Stimulated activated CD4-positive, alpha-beta T cell treated with anti-CD3 and anti-CD28 coated beads, Interleukin-1b, Interleukin-23, amount 100 ng/mL, for 4 hours (primary cell): ENCODE results near the gene ZDHHC7.
"Not testable (repeated sequence)": the region's sequence is repeated elsewhere in the genome, so short reads cannot be mapped to it uniquely, and the experiment has no call there.

Experiments used
- DNase-seq, 2 donors: peaks; one replicate each; pipeline ENCODE4 v3.0.0-alpha.2; 2020; ENCODE audit warnings: low read depth in 2 of 2

The ZDHHC7 gene

DNA sequence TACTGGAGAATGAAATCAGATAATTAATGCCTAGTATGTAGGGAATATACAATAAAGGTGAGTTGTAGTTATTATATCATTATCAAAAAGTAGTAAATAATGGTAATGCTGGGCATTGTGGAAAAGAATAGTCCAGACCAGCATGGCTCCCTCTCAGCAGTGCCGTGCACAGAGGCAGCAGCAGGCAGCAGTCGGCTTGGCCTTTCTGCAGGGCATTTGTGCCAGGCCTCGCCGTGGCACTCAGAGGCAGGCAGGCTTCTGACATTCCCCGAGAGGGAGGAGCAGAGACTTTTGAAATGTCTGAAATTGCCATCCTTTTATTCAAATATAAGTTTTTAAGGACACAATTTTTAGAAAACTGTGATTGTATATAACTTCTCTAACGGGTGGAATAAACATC lies 31.3 kb upstream of the ZDHHC7 start:
- DNase-seq, result no peak

DNA sequence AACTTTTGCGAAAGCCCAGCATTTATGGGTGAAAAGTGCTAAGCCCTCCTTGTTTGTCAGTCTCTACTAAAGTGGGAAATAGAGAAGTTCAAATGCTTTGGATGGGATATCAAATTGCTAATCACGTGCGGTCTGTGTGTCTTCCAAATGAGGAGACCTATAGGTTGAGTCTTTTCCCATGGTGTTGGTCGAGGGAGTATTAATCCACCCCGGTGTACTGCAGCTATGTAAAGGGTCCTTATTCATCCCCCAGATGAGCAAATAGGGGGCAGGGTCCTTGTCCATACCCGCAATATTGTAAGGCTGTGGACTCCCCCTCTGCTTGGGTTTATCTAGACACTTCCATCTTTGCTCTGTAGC lies 30.8 kb upstream of the ZDHHC7 start:
- no peak for DNase-seq

DNA sequence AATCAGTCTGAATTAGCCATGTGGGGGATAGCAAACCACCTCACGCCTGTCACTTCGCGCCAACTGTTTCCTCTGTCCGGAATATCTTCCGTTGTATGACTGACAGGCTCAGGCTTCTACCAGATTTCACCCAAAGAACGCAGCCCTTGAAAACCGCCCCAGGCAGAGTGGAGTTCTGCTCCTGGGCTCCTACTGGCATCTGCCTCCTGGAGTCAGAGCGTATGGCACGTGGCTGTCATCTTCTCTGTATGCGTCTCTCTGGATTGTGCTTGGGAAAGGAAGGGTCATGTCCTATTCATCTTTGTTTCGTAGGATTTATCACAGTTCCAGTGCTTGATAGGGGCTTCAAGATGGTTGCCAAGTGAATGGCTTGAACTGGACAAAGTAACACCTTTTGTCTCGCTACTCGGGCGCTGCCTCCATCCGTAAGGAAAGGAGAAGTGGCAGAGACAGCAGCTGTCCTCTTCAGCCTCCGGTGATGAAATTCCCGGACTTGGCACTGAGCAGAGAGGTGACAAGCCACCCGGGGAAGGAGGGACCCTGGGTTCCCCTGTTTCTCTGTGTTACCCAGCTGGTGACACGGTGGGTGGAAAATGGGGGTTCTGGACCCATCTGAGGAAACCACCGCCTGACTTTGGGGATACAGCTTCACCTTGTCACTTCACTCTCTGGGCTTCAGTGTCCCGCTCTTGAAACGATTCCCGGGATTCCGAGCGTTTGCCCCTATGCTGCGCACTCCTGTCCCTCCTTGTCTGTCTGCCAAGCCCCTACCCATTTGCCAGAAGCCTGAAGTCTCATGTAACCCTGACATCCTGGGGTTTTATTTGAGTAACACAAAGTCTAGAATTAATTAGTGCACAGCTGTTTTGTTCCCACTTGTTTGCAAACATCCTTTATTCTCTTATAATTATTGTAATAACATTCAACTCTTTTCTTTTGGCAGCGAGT lies 30.2 kb upstream of the ZDHHC7 start:
- DNase-seq, result no peak

DNA sequence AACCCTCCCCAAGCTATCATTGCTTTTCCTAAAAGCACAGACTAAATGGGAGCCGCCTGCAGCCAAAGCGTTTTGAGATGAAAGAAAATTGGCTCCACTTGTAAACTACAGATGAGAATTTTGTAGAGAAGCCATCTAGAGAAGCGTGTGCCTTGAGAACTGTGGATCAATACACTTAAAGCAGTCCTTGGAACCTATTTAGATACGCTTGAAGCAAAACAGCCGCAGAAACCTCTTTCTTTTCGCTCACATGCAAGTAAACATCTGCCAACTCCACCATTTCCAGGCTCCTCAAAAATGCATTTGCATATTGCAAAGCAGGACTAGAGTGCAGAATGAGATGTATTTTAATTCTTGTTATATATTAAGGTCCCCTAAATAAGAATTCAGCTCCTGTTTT lies 29.4 kb upstream of the ZDHHC7 start:
- no peak for DNase-seq

DNA sequence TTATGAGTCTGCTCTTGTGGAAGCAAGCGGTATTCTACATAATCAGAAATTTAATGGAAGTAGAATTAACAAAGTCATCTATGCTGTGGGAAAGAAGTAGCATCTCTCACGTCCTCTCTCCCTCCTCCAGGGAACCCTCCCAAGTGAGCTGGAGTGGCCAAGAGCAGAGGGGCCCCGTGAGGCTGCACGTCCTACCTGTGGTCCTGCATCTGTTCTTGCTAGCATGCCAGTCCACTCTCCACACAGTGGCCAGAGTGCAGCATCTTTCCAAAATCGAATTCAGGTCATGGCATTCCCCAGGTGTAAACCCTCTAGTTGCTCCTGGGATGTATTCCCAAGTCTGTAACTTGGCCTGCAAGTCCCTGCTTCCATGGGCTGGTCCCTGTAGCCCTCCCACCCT lies 26.4 kb upstream of the ZDHHC7 start:
- no peak for DNase-seq

DNA sequence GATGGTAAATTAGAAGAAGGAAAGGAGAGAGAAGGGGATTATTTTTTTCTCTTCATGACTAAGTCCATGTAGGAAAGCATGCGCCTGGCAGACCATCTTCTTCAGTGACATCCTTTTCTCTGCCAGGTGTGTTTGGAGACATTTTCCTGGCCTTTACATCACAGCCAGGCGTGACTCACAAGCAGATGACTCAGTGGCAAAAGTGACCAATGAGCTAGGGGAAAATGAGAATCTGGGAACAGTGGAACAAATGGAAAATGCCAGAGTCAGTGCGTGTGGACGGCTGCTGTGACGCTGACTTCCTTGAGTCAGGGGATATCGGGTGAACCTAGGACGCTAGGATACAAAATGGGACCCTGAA lies 25.7 kb upstream of the ZDHHC7 start:
- DNase-seq, result no peak

DNA sequence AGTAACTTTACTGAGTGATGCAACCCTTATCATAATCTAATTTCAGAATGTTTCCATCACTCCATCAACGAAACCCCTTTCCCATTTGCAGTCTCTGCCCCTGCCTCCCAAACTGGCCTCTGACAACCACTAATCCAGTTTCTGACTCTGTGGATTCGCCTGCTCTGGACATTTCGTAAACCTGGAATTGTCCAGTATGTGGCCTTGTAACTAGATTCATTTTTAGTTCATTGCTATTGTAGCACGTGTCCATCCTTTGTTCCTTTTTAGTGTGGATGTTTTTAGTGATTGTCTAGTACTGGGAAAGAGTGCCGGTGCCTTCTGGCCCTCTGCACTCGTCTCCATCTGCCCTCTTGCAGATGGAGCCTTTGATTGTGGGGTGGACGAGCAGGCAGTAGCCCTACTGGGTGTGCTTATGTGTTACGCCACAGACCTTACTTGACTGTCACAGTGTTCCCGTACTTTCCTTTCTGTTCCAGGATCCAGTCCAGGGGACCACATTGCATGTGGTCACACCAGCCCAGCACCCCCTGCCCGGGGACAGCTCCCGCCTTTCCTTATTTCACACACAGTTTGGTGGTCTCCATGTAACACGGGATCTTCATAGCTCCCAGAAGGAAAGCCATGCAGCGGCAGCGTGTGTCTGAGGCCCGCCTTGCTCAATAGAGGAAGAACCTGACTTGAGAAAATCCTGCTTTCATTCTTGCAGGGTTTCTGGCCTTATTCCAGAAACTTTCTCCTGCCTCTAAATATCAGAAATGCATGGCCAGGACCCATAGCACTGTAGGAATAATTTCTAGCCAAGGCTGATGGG lies 25.1 kb upstream of the ZDHHC7 start:
- no peak for DNase-seq

DNA sequence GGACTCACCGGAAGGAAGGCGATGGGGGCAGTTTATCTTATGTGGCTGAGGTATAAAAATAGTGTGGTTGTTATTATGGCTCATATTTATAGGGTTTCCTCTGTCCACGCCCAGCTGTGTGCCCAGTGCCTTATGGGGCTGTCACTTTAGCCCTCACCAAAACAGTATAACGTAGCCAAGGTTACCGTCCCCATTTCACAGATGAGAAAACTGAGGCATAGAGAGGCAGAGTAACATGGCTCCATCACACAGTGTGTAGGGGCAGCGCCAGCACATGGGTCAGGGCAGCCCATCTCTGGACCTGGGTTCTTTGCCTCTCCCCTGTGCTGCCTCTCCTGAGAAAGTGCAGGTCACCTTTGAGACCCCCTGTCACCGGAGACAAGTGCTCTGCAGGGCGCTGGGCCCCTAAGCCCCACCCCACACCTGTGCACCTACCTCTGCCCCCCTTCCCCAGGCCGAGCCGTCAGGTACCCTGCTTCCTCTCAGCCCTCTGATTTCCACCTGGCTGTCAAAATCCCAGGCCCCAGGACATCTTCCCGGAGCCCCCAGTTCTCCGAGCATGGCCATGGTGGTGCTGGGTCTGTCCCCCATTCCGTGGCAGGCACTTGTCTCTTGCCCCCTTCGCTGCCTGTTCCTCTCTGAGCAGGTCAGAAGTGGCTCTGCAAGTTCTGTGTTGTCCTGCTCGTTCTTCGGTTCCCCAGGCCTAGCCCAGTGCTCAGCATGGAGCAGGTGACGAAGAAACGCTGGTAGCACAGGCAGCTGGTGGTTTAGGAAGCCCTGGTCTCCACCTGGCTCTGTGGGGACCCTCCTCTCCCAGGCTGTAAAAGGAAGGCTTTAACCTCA lies 23.5 kb upstream of the ZDHHC7 start:
- DNase-seq, result no peak

DNA sequence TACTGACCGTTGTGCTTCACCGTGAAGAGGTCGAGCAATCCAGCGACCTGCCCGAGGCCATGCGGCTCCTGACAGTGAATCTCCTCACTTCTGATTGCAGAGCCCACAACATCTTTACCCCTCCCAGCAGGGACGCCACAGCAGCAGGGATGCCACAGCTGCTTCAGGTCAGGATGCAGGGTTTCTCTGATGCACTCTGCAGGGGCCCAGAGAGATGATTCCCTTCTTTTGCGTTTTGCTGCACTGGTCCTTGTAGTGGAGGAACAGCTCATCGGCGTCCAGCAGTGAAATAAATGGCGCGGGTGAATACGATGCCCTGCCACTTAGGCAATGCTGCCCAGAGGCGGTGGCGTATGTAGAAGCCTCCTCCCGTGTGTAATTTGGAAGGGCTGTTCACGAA lies 21.8 kb upstream of the ZDHHC7 start:
- no peak for DNase-seq

DNA sequence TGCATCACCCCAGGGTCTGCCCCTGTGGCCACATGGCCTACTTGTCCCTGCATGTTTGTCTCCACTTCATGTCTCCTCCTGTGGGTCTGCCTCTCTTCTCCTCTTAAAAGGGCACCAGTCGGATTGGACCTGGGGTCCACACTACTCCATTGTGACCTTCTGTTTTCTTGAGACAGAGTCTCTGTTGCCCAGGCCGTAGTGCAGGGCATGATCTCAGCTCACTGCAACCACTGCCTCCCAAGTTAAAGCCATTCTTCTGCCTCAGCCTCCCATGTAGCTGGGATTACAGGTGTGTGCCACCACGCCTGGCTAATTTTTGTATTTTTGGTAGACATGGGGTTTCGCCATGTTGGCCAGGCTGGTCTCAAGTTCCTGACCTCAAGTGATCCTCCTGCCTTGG lies 20.9 kb upstream of the ZDHHC7 start:
- DNase-seq, result not testable (repeated sequence)

DNA sequence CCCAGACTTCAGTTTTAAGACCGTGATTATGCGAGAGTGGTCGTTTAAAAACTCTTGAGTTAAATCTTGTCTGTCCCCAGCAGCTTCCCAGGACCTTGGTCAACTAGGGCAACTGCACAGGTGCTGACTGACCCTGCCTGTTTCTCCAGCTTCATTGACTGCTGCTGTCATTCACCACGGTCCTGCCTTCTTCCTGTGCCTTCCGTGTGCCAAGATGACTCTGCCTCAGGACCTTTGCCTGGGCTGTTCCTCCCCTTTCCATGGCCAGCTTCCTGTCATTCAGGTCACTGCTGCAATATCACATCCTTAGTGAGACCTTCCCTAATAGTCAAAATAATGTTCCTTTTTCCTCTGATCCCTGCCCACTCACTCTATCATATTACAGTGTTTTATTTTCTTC lies 20.1 kb upstream of the ZDHHC7 start:
- no peak for DNase-seq

DNA sequence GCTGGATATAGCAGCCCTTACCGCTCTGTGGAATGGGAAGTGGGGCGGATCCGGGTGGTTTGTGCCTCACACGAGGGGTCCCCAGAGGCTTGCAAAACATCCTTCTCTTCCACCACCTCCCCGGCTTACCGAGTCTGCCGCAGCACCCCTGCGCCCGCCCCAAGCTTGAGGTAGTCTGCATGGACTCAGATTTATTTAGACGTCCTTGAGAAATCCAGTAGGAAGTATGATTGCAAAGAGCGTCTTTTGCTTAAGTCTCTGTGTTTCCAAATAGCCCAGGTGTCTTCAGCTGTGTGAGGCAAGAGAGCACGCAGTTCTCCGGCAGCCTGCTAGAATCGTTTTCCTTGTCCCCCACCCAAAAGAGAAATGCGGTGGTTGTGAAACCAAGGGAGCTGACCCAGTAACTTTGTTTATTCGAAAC lies 18.7 kb upstream of the ZDHHC7 start:
- DNase-seq, result no peak

DNA sequence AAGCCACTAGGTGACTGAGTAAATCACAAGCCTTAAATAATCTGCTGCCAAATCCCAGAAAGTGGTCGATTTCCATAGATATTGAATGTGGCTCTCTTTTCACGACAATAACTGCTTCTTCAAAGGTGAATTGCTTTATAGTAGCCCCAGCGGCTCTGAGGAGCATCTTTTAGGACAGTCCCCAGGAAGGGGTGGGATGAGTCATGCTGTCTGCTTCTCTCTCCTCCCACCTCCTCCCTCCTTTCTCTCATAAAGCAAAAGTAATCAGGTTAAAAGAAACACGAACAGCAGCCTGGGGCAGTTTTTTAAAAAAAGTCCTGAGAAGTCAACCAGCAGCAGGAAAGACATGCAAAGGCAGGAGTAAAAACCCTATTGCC lies 18.1 kb upstream of the ZDHHC7 start:
- peak in 1 of 2 donors; percentile 41 for DNase-seq

DNA sequence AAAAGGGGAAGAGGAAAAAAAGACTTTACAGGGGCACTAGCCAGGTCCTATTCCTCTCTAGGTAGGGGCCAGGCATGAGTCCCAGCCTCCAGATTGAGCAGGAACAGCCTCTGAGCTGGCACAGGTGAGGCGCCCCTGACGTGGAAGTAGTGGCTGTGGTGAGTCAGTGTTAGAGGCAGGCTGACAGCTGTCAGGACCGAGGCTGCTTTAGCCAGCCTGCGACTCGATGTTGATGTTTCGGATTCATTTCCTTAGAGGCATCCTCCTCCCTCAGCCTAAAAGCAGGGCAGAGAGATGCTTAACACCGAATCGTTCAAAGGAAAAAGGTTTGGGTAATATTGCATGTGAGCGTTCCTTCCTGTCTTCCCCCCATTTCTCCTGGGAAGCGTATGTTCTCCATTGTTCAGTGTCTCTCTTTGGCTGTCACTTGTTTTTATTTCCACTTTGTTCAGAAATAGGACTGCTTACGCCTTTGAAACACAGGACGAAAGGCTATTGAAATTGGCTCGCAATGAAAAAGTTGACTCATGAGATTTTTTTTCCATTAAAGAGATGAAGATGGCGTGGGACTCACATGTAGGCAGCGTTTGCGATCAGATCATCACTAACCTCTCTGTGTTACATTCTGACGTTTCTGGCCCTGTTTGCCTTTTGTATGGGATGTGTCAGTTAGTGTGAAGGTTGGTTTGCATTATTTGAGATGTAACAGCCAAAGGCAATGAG lies 17.5 kb upstream of the ZDHHC7 start:
- DNase-seq, result peak; percentile 59 to 62

DNA sequence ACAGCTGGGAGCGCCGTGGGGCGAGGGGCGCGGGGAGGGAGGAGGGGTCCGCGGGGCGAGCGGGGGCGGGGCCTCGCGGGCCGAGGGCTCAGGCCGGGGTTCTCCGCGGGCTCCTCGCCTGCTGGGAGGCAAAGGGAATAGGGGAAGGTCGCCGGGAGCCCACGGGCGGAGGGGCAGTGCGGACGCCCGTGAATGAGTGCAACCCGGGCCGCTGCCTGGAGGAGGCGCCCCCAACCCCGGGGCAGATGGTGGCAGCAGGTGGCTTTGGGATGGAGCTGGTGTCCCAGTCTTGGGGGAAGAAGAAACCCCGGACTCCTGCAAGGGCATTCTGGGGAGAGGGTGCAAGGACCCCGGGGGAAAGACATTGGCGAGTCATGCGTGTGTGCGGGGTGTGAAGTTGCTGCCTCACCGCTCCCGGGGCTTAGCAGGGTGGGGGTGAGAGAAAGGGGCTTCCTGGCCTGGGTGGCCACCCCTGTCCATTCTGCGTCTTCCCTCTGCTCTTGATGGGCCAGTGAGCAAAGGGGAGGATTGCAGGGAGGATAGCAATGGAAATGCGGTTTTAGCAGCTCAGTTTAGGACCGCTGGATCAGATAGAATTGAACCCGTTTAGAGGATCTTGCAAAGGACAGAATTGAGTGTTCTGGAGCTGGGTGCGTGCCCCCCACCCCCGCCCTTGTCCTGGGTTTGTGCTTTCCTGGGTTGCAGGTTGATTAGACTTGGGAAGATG lies 16.8 kb upstream of the ZDHHC7 start:
- no peak for DNase-seq

DNA sequence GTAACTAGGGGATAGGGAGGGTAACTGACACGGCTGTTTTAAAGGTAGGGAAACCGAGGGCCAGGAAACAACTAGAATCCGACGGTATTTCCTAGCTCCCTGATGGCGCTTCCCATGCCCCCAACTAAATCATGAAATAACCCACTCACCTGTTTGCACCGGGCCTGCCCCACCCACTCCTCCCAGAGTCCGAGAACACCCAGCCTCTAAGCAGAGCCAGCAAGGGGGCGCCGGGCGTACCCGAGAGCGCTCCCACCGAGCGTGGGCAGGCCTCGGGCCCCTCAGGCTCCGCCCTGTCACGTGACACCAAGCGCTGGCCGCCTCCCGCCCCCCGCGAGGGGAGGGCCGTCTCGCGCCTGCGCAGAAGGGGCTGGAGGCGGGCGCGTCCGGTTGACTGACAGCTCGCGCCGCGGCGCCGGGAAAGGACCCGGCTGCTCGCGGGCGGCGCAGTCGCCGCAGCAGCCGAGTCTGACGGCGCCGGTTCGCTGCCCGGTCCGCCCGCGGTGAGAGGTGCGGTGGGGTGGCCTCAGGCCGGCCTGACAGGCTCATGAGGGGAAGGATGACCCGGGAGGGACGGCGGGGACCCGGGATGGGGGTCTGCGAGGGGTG lies 16.1 kb upstream of the ZDHHC7 start, which contains the start of gene KIAA0513:
Gene KIAA0513, plus strand, starts transcription at position 447 of the 609 bp plus-strand sequence. CDS start 39,277 bp downstream, outside the sequence.
- DNase-seq, result peak; percentile 95 to 97

DNA sequence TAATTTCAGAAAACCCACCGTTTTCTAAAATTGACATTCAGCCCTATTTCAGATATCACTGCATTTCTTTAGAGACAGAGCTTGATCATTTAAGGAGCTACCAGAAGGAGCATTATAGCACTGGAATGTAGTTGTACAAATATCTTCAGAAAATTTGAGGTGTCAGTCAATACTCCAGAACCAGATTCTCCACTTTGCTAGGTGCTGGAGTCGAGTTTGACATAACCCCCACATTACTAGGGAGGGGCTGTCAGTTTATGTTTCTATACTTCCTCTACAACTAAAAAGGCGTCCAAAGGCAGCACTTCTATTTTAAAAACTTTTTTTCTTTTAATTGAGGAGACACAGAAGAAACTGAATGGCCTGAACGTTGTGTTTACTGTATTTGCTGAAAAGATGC lies 15.4 kb upstream of the ZDHHC7 start:
- no peak for DNase-seq

DNA sequence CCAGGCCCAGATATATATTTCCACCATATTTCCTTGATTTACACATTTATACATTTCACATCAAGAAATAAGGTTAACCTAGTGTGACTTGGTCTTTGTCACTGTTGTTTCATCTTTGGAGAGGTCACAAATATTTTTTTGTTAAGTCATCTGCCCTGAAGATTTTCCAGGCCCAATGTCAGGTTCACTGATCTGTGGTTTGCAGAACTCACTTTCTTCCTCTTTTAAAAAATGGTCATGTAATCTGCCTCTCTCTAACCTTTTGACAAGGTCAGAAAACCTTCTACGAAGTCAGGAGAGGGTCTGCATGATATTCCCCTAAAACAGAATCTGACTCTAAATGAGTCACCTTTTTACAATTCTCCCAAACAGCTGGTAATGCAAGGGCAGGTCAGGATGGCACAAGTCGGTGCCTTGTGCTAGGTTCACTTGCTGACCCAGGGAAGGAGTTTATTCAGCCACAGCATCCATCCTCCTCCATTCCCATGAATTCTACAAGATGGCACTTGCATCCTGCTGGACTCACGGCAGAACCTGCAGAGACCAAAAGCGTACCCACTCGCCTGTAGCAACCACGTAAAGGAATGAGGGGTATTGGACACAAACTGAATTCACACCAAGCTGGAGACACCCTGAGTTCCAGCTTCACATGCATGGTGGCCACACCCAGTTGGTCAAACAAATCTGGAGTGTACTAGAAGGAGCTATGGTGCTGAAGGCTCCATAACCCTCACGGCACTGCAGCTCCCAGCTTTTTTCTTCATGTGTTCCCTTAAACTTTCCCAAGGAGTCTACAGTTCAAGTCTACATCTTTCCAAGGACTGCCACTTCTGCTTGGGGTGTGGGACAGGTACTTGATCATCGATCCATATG lies 14.7 kb upstream of the ZDHHC7 start:
- no peak for DNase-seq

DNA sequence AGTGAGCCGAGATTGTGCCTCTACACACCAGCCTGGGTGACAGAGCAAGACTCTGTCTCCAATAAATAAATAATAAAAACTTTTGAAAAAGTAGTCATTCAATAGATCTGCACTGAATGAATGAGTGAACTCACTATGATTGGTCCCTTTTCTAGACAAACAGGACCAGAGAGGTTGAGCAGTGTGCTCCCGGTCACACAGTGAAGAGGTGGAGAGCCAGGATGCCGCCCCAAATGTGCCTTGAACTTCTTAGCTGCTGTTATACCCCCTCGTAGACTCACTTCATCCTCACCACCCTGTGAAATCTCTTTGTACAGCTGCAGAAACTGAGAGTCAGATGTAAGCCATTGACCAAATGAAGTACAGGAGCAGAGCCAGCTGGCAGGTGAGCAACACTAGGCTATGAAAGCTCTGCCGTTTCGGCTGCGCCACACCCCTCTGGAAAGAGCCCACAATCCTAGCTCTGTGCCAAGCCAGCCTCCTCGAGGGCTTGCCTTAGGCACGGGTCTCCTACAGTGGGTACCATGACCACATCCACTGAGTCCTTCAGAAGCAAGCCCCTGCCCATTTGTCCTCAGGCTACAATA lies 8.4 kb upstream of the ZDHHC7 start:
- DNase-seq, result no peak
